ENCODE data around the gene MACF1. TPM values are rescaled to one million over a fixed set of nuclear protein-coding genes. Genes with fewer than 3 reads are reported as not detected.

The MACF1 gene
- total RNA-seq, 5 donors from 2014 or later (not counting 1 experiment from before 2014, with no cell fraction given), result 232 to 596 (median 258) TPM

DNA sequence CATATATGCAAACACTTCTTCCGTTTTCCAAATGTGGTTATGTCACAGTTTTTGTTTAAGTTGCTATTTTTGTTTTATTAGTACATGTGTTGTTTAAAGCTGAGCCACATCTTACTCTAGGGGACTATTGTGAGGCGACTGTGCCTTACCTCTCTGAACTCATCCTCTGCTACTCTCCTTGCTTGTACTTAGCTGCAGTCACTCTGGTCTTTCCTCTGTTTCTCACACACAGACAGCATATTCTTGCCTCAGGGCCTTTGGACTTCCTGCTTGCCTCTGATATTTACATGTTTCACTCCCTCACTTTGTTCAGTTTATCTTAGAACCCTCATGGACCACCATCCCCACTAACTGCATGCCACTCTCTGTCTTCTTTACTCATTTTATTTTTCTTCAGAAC is 101.1 kb downstream of the MACF1 start:
- Histone ChIP-seq H3K27me3 (replicated peaks in 1 of 2; ENCODE audit: control insufficient read depth in 2 of 2, extremely low read depth in 1 of 2, insufficient read depth in 2 of 2, low read length in 1 of 2) (no peaks in the 10 kb centered on the region), H3K36me3 (ENCODE audit: control insufficient read depth in 2 of 2, extremely low read depth in 1 of 2, insufficient read depth in 1 of 2, low read length in 1 of 2) (peaks cover 8 to 68% of the 10 kb centered on the region in 2 donors), H3K27ac (ENCODE audit: low read length) (no peak overlapping the region), H3K4me3 (ENCODE audit: control insufficient read depth in 1 of 2, extremely low read depth in 1 of 2, low read length in 1 of 2) (no peak overlapping the region), H3K9me3 (no peaks in the 10 kb centered on the region), H3K4me1 (ENCODE audit: control insufficient read depth in 1 of 2, extremely low read depth in 1 of 2, insufficient read depth in 2 of 2, low read length in 2 of 2) (no peaks in the 10 kb centered on the region)
- H3K9me3 Mint-ChIP-seq, result no peaks in the 10 kb centered on the region
- no peak overlapping the region for H3K4me3 Mint-ChIP-seq
- DNase-seq, result no peak
- CTCF ChIA-PET, result interaction anchor here in 1 of 2 donors (1.2 kb wide), 1 partner anchor 114 kb away, joined by 3 read pairs; no protein-coding TSS in a partner anchor
- 91% methylated on average over 1 of the region's 2 CpGs for WGBS (ENCODE audit: insufficient coverage)
- no peaks in the 10 kb centered on the region for H3K4me1 Mint-ChIP-seq
- ATAC-seq (replicated peaks in 1 of 4), result no peak
- H3K36me3 Mint-ChIP-seq, result peaks cover 46% of the 10 kb centered on the region
- no peaks in the 10 kb centered on the region for H3K27me3 Mint-ChIP-seq
- POLR2A ChIA-PET, result interaction anchor here in 1 of 2 donors (0.6 kb wide), 1 partner anchor 1795 kb away, joined by 8 read pairs; no protein-coding TSS in a partner anchor
- peak overlapping the region; percentile 44 to 60 for H3K27ac Mint-ChIP-seq

- Histone ChIP-seq H3K4me3 (ENCODE audit: control insufficient read depth in 1 of 2, extremely low read depth in 1 of 2, low read length in 1 of 2) (no peak overlapping the region), H3K36me3 (ENCODE audit: control insufficient read depth in 2 of 2, extremely low read depth in 1 of 2, insufficient read depth in 1 of 2, low read length in 1 of 2) (peaks cover 7 to 68% of the 10 kb centered on the region in 2 donors), H3K9me3 (no peaks in the 10 kb centered on the region), H3K27ac (ENCODE audit: low read length) (no peak overlapping the region), H3K27me3 (replicated peaks in 1 of 2; ENCODE audit: control insufficient read depth in 2 of 2, extremely low read depth in 1 of 2, insufficient read depth in 2 of 2, low read length in 1 of 2) (no peaks in the 10 kb centered on the region), H3K4me1 (ENCODE audit: control insufficient read depth in 1 of 2, extremely low read depth in 1 of 2, insufficient read depth in 2 of 2, low read length in 2 of 2) (no peaks in the 10 kb centered on the region)
- Mint-ChIP-seq H3K4me3 (no peak overlapping the region), H3K4me1 (no peaks in the 10 kb centered on the region), H3K9me3 (no peaks in the 10 kb centered on the region), H3K27me3 (no peaks in the 10 kb centered on the region), H3K36me3 (peaks cover 57% of the 10 kb centered on the region), H3K27ac (peak overlapping the region in 1 of 2 donors; percentile 40)
- CTCF ChIA-PET, result interaction anchor here (1.0 to 1.2 kb wide), 2 partner anchors 21 to 117 kb away, joined by 3 read pairs; no protein-coding TSS in a partner anchor
- DNase-seq, result no peak
- POLR2A ChIA-PET, result no interaction called here
- ATAC-seq (replicated peaks in 1 of 4), result no peak
- 100% methylated on average over 2 of the region's 6 CpGs for WGBS (ENCODE audit: insufficient coverage)
Observed at GRCh38 chr1:39310015-39310414, 105.5 kb downstream of the MACF1 start.

DNA sequence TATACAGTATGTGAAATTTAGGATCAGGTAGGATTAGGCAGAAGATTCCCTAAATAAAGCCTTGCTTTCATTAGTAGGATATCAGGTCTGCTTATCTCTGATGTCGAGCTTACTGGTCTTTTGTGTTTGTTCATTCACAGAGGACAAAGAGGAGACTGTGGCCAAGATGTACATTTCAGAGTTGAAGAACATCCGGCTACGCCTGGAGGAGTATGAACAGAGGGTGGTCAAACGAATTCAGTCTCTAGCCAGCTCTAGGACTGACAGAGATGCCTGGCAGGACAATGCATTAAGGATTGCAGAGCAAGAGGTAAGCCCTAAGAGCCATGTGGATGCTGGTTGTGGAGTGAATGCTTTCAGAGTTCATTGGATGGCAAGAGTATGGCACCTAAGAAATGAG is 106.2 kb downstream of the MACF1 start:
- no peak for ATAC-seq (replicated peaks in 1 of 4)
- Mint-ChIP-seq H3K9me3 (no peaks in the 10 kb centered on the region), H3K27ac (no peak overlapping the region), H3K4me1 (no peaks in the 10 kb centered on the region), H3K4me3 (no peak overlapping the region), H3K27me3 (no peaks in the 10 kb centered on the region), H3K36me3 (peaks cover 58% of the 10 kb centered on the region)
- Histone ChIP-seq H3K9me3 (no peaks in the 10 kb centered on the region), H3K27ac (ENCODE audit: low read length) (no peak overlapping the region), H3K4me1 (ENCODE audit: control insufficient read depth in 1 of 2, extremely low read depth in 1 of 2, insufficient read depth in 2 of 2, low read length in 2 of 2) (no peaks in the 10 kb centered on the region), H3K4me3 (ENCODE audit: control insufficient read depth in 1 of 2, extremely low read depth in 1 of 2, low read length in 1 of 2) (no peak overlapping the region), H3K27me3 (replicated peaks in 1 of 2; ENCODE audit: control insufficient read depth in 2 of 2, extremely low read depth in 1 of 2, insufficient read depth in 2 of 2, low read length in 1 of 2) (no peaks in the 10 kb centered on the region), H3K36me3 (ENCODE audit: control insufficient read depth in 2 of 2, extremely low read depth in 1 of 2, insufficient read depth in 1 of 2, low read length in 1 of 2) (peaks cover 3 to 67% of the 10 kb centered on the region in 2 donors)
- ChIA-PET CTCF (interaction anchor here (0.5 to 1.2 kb wide), 3 partner anchors 22 to 117 kb away, joined by 3 read pairs; no protein-coding TSS in a partner anchor), POLR2A (no interaction called here)
- WGBS (ENCODE audit: insufficient coverage), result 100% methylated on average over 4 of the region's 4 CpGs
- DNase-seq, result no peak

DNA sequence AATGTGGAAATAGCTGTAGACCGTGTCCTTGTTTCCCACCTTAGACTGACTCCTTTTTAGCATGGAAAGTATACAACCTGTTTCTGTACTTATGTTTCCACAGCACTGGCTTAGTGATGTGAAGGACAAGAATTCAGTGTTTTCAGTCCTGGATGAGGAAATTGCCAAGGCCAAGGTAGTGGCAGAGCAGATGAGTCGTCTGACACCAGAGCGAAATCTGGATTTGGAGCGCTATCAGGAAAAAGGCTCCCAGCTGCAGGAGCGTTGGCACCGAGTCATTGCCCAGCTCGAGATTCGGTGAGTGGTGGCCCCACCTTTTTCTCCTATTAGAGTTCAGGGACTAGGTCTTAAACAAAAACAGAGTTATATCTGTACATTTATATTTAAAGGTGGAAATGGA is 112.6 kb downstream of the MACF1 start:
- H3K9me3 ChIP-seq, result no peaks in the 10 kb centered on the region
- CTCF ChIA-PET, result no interaction called here
- no peak overlapping the region for H3K27ac ChIP-seq (ENCODE audit: low read length)
- no peaks in the 10 kb centered on the region for H3K4me1 ChIP-seq (ENCODE audit: control insufficient read depth in 1 of 2, extremely low read depth in 1 of 2, insufficient read depth in 2 of 2, low read length in 2 of 2)
- POLR2A ChIA-PET, result no interaction called here
- peaks cover 9 to 85% of the 10 kb centered on the region in 2 donors for H3K36me3 ChIP-seq (ENCODE audit: control insufficient read depth in 2 of 2, extremely low read depth in 1 of 2, insufficient read depth in 1 of 2, low read length in 1 of 2)
- no peak overlapping the region for H3K4me3 ChIP-seq (ENCODE audit: control insufficient read depth in 1 of 2, extremely low read depth in 1 of 2, low read length in 1 of 2)
- no peaks in the 10 kb centered on the region for H3K27me3 ChIP-seq (replicated peaks in 1 of 2; ENCODE audit: control insufficient read depth in 2 of 2, extremely low read depth in 1 of 2, insufficient read depth in 2 of 2, low read length in 1 of 2)
- WGBS (ENCODE audit: insufficient coverage), result 100% methylated on average over 2 of the region's 8 CpGs
- peak overlapping the region in 1 of 2 donors; percentile 19 for H3K27ac Mint-ChIP-seq
- H3K4me1 Mint-ChIP-seq, result no peaks in the 10 kb centered on the region
- ATAC-seq (replicated peaks in 1 of 4) (no peak), DNase-seq (no peak)
- H3K4me3 Mint-ChIP-seq, result no peak overlapping the region
- H3K36me3 Mint-ChIP-seq, result peaks cover 70% of the 10 kb centered on the region
- H3K9me3 Mint-ChIP-seq, result no peaks in the 10 kb centered on the region
- no peaks in the 10 kb centered on the region for H3K27me3 Mint-ChIP-seq

- no peak for ATAC-seq (replicated peaks in 1 of 4)
- no peak overlapping the region for H3K27ac ChIP-seq (ENCODE audit: low read length)
- ChIA-PET CTCF (no interaction called here), POLR2A (interaction anchor here in 1 of 2 donors (0.6 kb wide), 1 partner anchor 19 kb away, joined by 5 read pairs; no protein-coding TSS in a partner anchor)
- no peak overlapping the region for H3K4me3 ChIP-seq (ENCODE audit: control insufficient read depth in 1 of 2, extremely low read depth in 1 of 2, low read length in 1 of 2)
- H3K4me1 Mint-ChIP-seq, result no peaks in the 10 kb centered on the region
- WGBS (ENCODE audit: insufficient coverage), result 100% methylated on average over 1 of the region's 6 CpGs
- no peak overlapping the region for H3K4me3 Mint-ChIP-seq
- no peaks in the 10 kb centered on the region for H3K27me3 Mint-ChIP-seq
- no peak for DNase-seq
- H3K9me3 ChIP-seq, result no peaks in the 10 kb centered on the region
- peaks cover 72% of the 10 kb centered on the region for H3K36me3 Mint-ChIP-seq
- H3K9me3 Mint-ChIP-seq, result no peaks in the 10 kb centered on the region
- H3K36me3 ChIP-seq (ENCODE audit: control insufficient read depth in 2 of 2, extremely low read depth in 1 of 2, insufficient read depth in 1 of 2, low read length in 1 of 2), result peaks cover 13 to 86% of the 10 kb centered on the region in 2 donors
- H3K27me3 ChIP-seq (replicated peaks in 1 of 2; ENCODE audit: control insufficient read depth in 2 of 2, extremely low read depth in 1 of 2, insufficient read depth in 2 of 2, low read length in 1 of 2), result no peaks in the 10 kb centered on the region
- H3K4me1 ChIP-seq (ENCODE audit: control insufficient read depth in 1 of 2, extremely low read depth in 1 of 2, insufficient read depth in 2 of 2, low read length in 2 of 2), result no peaks in the 10 kb centered on the region
- peak overlapping the region; percentile 11 to 48 for H3K27ac Mint-ChIP-seq
Observed at GRCh38 chr1:39317910-39318633, 113.6 kb downstream of the MACF1 start.

DNA sequence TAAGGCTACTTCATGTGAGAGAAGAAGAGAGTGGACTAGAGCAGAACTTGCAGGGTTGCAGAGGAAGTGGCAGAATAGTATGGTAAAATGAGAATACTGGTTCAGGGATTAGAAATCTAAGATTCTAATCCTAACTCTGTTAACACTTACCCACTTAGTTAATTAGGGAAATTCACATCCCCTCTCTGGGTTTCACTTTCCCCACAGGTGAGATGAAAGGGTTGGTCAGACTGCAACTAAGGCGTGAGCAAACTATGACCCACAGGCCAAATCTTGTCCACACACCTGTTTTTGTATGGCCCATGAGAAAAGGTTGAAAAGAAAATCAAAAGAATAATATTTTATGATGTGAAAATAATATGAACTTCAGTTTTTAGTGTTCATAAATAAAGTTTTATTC is 117.5 kb downstream of the MACF1 start:
- WGBS (ENCODE audit: insufficient coverage), result no CpG with 5 or more reads among the region's 1 CpG

More for the DNA sequence above, 117.5 kb downstream of the MACF1 start:
- no peaks in the 10 kb centered on the region for H3K27me3 Mint-ChIP-seq
- Histone ChIP-seq H3K4me3 (ENCODE audit: control insufficient read depth in 1 of 2, extremely low read depth in 1 of 2, low read length in 1 of 2) (no peak overlapping the region), H3K9me3 (no peaks in the 10 kb centered on the region), H3K27ac (ENCODE audit: low read length) (no peak overlapping the region), H3K4me1 (ENCODE audit: control insufficient read depth in 1 of 2, extremely low read depth in 1 of 2, insufficient read depth in 2 of 2, low read length in 2 of 2) (no peaks in the 10 kb centered on the region), H3K36me3 (ENCODE audit: control insufficient read depth in 2 of 2, extremely low read depth in 1 of 2, insufficient read depth in 1 of 2, low read length in 1 of 2) (peaks cover 10 to 93% of the 10 kb centered on the region in 2 donors), H3K27me3 (replicated peaks in 1 of 2; ENCODE audit: control insufficient read depth in 2 of 2, extremely low read depth in 1 of 2, insufficient read depth in 2 of 2, low read length in 1 of 2) (no peaks in the 10 kb centered on the region)
- CTCF ChIA-PET, result no interaction called here
- H3K4me3 Mint-ChIP-seq, result no peak overlapping the region
- peaks cover 55% of the 10 kb centered on the region for H3K36me3 Mint-ChIP-seq
- ATAC-seq (replicated peaks in 1 of 4), result no peak
- H3K4me1 Mint-ChIP-seq, result peaks cover 0 to 3% (median 3%) of the 10 kb centered on the region in 3 donors
- no peak for DNase-seq
- peak overlapping the region; percentile 13 to 84 for H3K27ac Mint-ChIP-seq
- POLR2A ChIA-PET, result no interaction called here
- H3K9me3 Mint-ChIP-seq, result no peaks in the 10 kb centered on the region
